Vagina (tissue), 2 donors: ENCODE results near the gene SLC8A1. TPM values are rescaled to one million over a fixed set of nuclear protein-coding genes. Genes with fewer than 3 reads are reported as not detected.

Source experiments
- DNase-seq, 2 donors: peaks; one replicate each; pipeline ENCODE4 v3.0.0-alpha.2; 2017; ENCODE audit errors: extremely low spot score in 2 of 2
- H3K27ac ChIP-seq: fragments of 200-600 bp; sonication (generic); one replicate; pipeline ENCODE4 v1.5.1; 2019
- H3K27me3 ChIP-seq: fragments of 200-600 bp; sonication (generic); one replicate; pipeline ENCODE4 v1.5.1; 2019
- H3K36me3 ChIP-seq, 2 donors: fragments of 200-600 bp; sonication (generic); one replicate each; pipeline ENCODE4 v1.5.1; 2017 to 2019
- H3K4me1 ChIP-seq: fragments of 200-600 bp; sonication (generic); one replicate; pipeline ENCODE4 v1.5.1; 2019
- H3K4me3 ChIP-seq, 2 donors: fragments of 200-600 bp; sonication (generic); 1 replicate in 1 of 2; 2 replicates in 1 of 2; pipeline ENCODE4 v1.5.1; 2016 to 2019
- H3K9me3 ChIP-seq: fragments of 200-600 bp; sonication (generic); one replicate; pipeline ENCODE4 v1.5.1; 2019
- CTCF ChIP-seq, 3 experiments: fragments of 450-650 bp in 2 of 3; fragments of 200-600 bp in 1 of 3; sonication (generic) in 1 of 3; IDR thresholded peaks; one replicate each; pipeline ENCODE4 v1.5.1; 2017 to 2019; ENCODE audit warnings: antibody characterized with exemption in 3 of 3, mild to moderate bottlenecking in 2 of 3, moderate library complexity in 2 of 3
- POLR2A ChIP-seq, 2 donors: fragments of 450-650 bp; IDR thresholded peaks; one replicate each; pipeline ENCODE4 v1.6.1; 2017; ENCODE audit warnings: antibody characterized with exemption in 2 of 2, mild to moderate bottlenecking in 2 of 2, moderate library complexity in 2 of 2
- POLR2AphosphoS5 ChIP-seq, 2 donors: sonication (generic); formaldehyde crosslinking; IDR thresholded peaks; one replicate each; pipeline ENCODE4 v1.9.0; 2017; ENCODE audit warnings: antibody characterized with exemption in 2 of 2, mild to moderate bottlenecking in 2 of 2, low read depth in 1 of 2; ENCODE audit not compliant: insufficient read depth in 1 of 2
- intact Hi-C: fragments of 100-400 bp; cut with DNase I; formaldehyde crosslinking; loops from one replicate; pipeline ENCODE4 v1.15.1; 2023
- total RNA-seq: library from RNA; depleted of rRNA; stranded (reverse); fragments of >200 nt; gene quantifications from one replicate; pipeline ENCODE4 v1.2.3, GENCODE V29; 2016

The SLC8A1 gene
- total RNA-seq, 1 donor from 2014 or later = 40.8 TPM

- no peak overlapping the region for H3K27ac ChIP-seq
- H3K4me1 ChIP-seq = no peaks in the 10 kb centered on the region
These were observed 136.2 kb downstream of the SLC8A1 start for GRCh38 chr2:40315683-40316082.

DNA sequence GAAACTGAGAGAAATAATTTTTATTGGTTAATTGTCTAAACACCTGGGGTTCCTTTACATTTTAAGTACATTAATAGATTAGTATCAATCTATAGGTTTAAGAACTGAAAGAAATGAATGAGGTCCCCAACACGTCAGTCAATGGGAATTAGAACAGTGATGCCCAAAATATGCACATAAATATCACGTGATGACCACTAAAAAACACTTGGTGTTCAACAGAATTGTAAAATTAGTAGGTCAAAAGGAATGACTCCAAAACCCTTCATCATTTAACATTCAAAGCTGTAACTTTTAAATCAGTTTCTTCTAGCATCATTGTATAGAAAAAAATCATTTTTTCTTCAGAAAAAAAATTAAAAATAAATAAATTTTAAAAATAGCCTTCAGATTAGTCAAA lies 140.9 kb downstream of the SLC8A1 start:
- Histone ChIP-seq H3K9me3 (no peaks in the 10 kb centered on the region), H3K27ac (no peak overlapping the region), H3K4me1 (no peaks in the 10 kb centered on the region), H3K36me3 (no peaks in the 10 kb centered on the region), H3K4me3 (no peak overlapping the region), H3K27me3 (no peaks in the 10 kb centered on the region)
- DNase-seq = no peak
- intact Hi-C loops = no loop called here
- TF ChIP-seq POLR2AphosphoS5 (IDR thresholded peaks at IDR 0.05; ENCODE audit: insufficient read depth in 1 of 2, low read depth in 1 of 2) = no peak
- TF ChIP-seq POLR2A (IDR thresholded peaks at IDR 0.05) = no peak
- no peak for TF ChIP-seq CTCF (IDR thresholded peaks at IDR 0.05)

More at GRCh38 chr2:40315683-40316082, 136.2 kb downstream of the SLC8A1 start:
- Histone ChIP-seq H3K4me3 (no peak overlapping the region), H3K9me3 (no peaks in the 10 kb centered on the region), H3K36me3 (no peaks in the 10 kb centered on the region), H3K27me3 (no peaks in the 10 kb centered on the region)
- TF ChIP-seq POLR2AphosphoS5 (IDR thresholded peaks at IDR 0.05; ENCODE audit: insufficient read depth in 1 of 2, low read depth in 1 of 2) (no peak), POLR2A (IDR thresholded peaks at IDR 0.05) (no peak), CTCF (IDR thresholded peaks at IDR 0.05) (no peak)
- DNase-seq = no peak
- intact Hi-C loops = no loop called here

GRCh38 chr2:40310303-40310702 lies 141.6 kb downstream of the SLC8A1 start:
- no peaks in the 10 kb centered on the region for H3K4me1 ChIP-seq

GRCh38 chr2:40304340-40304739 lies 147.6 kb downstream of the SLC8A1 start:
- Histone ChIP-seq H3K27me3 (no peaks in the 10 kb centered on the region), H3K36me3 (no peaks in the 10 kb centered on the region), H3K4me3 (no peak overlapping the region), H3K27ac (no peak overlapping the region), H3K9me3 (no peaks in the 10 kb centered on the region), H3K4me1 (no peaks in the 10 kb centered on the region)
- intact Hi-C loops = no loop called here
- no peak for TF ChIP-seq POLR2AphosphoS5 (IDR thresholded peaks at IDR 0.05; ENCODE audit: insufficient read depth in 1 of 2, low read depth in 1 of 2)
- DNase-seq = no peak

More at GRCh38 chr2:40310303-40310702, 141.6 kb downstream of the SLC8A1 start:
- Histone ChIP-seq H3K9me3 (no peaks in the 10 kb centered on the region), H3K27me3 (no peaks in the 10 kb centered on the region), H3K36me3 (no peaks in the 10 kb centered on the region), H3K4me3 (no peak overlapping the region), H3K27ac (no peak overlapping the region)
- DNase-seq = no peak
- no peak for TF ChIP-seq CTCF (IDR thresholded peaks at IDR 0.05)
- TF ChIP-seq POLR2AphosphoS5 (IDR thresholded peaks at IDR 0.05; ENCODE audit: insufficient read depth in 1 of 2, low read depth in 1 of 2) = no peak
- intact Hi-C loops = no loop called here

GRCh38 chr2:40303746-40304145 lies 148.1 kb downstream of the SLC8A1 start:
- Histone ChIP-seq H3K4me3 (no peak overlapping the region), H3K36me3 (no peaks in the 10 kb centered on the region), H3K9me3 (no peaks in the 10 kb centered on the region), H3K27ac (no peak overlapping the region), H3K27me3 (no peaks in the 10 kb centered on the region), H3K4me1 (no peaks in the 10 kb centered on the region)
- no peak for DNase-seq
- intact Hi-C loops = no loop called here
- no peak for TF ChIP-seq CTCF (IDR thresholded peaks at IDR 0.05)
- no peak for TF ChIP-seq POLR2A (IDR thresholded peaks at IDR 0.05)
- TF ChIP-seq POLR2AphosphoS5 (IDR thresholded peaks at IDR 0.05; ENCODE audit: insufficient read depth in 1 of 2, low read depth in 1 of 2) = no peak
